ENCODE results near the gene FAM131B.

DNA sequence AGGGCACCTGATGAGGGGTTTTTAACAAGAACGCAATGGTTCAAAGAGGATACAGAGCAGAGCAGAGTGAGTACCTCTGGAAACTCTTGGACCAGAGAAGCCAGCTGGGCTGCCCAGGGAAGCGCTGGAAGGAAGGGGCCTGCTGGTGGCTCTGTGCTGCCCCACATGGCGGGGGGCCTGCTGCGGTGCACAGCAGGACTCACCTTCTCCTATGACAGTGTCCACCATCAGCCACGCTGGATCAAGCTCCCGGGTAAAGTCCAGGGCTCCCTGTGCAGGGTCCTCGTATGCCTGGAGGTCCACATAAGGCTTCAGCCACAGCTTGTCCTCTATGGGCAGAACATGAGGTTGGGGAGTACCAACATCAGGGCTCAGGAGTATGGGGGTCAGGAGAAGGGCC lies 33.7 kb upstream of the FAM131B start:
- TF ChIP-seq, protein P1, sequence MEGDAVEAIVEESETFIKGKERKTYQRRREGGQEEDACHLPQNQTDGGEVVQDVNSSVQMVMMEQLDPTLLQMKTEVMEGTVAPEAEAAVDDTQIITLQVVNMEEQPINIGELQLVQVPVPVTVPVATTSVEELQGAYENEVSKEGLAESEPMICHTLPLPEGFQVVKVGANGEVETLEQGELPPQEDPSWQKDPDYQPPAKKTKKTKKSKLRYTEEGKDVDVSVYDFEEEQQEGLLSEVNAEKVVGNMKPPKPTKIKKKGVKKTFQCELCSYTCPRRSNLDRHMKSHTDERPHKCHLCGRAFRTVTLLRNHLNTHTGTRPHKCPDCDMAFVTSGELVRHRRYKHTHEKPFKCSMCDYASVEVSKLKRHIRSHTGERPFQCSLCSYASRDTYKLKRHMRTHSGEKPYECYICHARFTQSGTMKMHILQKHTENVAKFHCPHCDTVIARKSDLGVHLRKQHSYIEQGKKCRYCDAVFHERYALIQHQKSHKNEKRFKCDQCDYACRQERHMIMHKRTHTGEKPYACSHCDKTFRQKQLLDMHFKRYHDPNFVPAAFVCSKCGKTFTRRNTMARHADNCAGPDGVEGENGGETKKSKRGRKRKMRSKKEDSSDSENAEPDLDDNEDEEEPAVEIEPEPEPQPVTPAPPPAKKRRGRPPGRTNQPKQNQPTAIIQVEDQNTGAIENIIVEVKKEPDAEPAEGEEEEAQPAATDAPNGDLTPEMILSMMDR (IDR thresholded peaks at IDR 0.05; ENCODE audit: borderline replicate concordance, extremely low read depth, low read length, poor library complexity, severe bottlenecking): no peak
- no peak for TF ChIP-seq EZH2 (IDR thresholded peaks at IDR 0.05; ENCODE audit: borderline replicate concordance, low read depth, low read length, severe bottlenecking)

Measured in DND-41 (cell line).